Measurements from ENCODE around the gene FLRT2.

DNA sequence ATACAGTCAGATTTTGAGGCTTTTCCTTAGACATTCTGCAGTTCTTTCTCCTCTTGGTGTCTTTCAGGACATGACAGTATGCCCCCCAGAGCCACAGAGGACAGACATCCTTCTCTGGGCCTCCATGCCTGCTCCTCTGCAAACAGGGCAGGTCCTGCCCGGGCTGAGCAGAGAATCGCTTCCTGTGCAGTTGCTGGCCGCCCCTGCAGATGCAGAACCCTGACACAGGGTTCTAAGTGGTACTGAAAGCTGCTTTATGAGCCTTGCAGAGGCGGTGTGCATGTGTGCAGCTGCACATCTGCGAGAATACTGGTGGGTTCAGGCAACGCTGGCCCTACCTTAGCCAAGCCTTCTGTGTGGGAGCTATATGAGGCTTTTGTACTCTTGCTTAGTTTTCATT lies 54.5 kb downstream of the FLRT2 start:
- TF ChIP-seq, protein P1, sequence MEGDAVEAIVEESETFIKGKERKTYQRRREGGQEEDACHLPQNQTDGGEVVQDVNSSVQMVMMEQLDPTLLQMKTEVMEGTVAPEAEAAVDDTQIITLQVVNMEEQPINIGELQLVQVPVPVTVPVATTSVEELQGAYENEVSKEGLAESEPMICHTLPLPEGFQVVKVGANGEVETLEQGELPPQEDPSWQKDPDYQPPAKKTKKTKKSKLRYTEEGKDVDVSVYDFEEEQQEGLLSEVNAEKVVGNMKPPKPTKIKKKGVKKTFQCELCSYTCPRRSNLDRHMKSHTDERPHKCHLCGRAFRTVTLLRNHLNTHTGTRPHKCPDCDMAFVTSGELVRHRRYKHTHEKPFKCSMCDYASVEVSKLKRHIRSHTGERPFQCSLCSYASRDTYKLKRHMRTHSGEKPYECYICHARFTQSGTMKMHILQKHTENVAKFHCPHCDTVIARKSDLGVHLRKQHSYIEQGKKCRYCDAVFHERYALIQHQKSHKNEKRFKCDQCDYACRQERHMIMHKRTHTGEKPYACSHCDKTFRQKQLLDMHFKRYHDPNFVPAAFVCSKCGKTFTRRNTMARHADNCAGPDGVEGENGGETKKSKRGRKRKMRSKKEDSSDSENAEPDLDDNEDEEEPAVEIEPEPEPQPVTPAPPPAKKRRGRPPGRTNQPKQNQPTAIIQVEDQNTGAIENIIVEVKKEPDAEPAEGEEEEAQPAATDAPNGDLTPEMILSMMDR (IDR thresholded peaks at IDR 0.05): no peak
- TF ChIP-seq SMC3 (IDR thresholded peaks at IDR 0.05) (no peak), HMGXB4 (CRISPR knock-in tag; IDR thresholded peaks at IDR 0.05; ENCODE audit: borderline replicate concordance) (no peak)
